ENCODE data around the gene DYNLT5.

Gene DYNLT5

GRCh38 chr1:66745451-66745850, 6.8 kb upstream of the DYNLT5 start:
- ATAC-seq (ENCODE audit: low read depth) = no peak

GRCh38 chr1:66747501-66747900, 4.8 kb upstream of the DYNLT5 start:
- ATAC-seq (ENCODE audit: low read depth) (peak; percentile 31; the same call in 1 of the 3 replicates), DNase-seq (ENCODE audit: low spot score) (no peak)
- peaks cover 4% of the 10 kb centered on the region for H3K4me1 ChIP-seq (ENCODE audit: insufficient read depth, poor library complexity, severe bottlenecking)
- no peaks in the 10 kb centered on the region for H3K27me3 ChIP-seq (ENCODE audit: insufficient read depth, poor library complexity, severe bottlenecking)
- no peak overlapping the region for H3K4me3 ChIP-seq (ENCODE audit: severe bottlenecking)
- H3K27ac ChIP-seq (ENCODE audit: poor library complexity, severe bottlenecking) = no peak overlapping the region
- no peaks in the 10 kb centered on the region for H3K9me3 ChIP-seq (ENCODE audit: severe bottlenecking)
- H3K36me3 ChIP-seq (ENCODE audit: low read depth) = no peaks in the 10 kb centered on the region
- no peak for TF ChIP-seq CTCF (IDR thresholded peaks at IDR 0.05; ENCODE audit: poor library complexity, severe bottlenecking)

More at GRCh38 chr1:66745451-66745850, 6.8 kb upstream of the DYNLT5 start:
- peaks cover 4% of the 10 kb centered on the region for H3K4me1 ChIP-seq (ENCODE audit: insufficient read depth, poor library complexity, severe bottlenecking)
- no peak overlapping the region for H3K4me3 ChIP-seq (ENCODE audit: severe bottlenecking)
- H3K27ac ChIP-seq (ENCODE audit: poor library complexity, severe bottlenecking) = no peak overlapping the region
- TF ChIP-seq CTCF (IDR thresholded peaks at IDR 0.05; ENCODE audit: poor library complexity, severe bottlenecking) = no peak
- no peaks in the 10 kb centered on the region for H3K9me3 ChIP-seq (ENCODE audit: severe bottlenecking)
- H3K36me3 ChIP-seq (ENCODE audit: low read depth) = no peaks in the 10 kb centered on the region
- no peak for DNase-seq (ENCODE audit: low spot score)
- no peaks in the 10 kb centered on the region for H3K27me3 ChIP-seq (ENCODE audit: insufficient read depth, poor library complexity, severe bottlenecking)

- H3K27ac ChIP-seq (ENCODE audit: poor library complexity, severe bottlenecking) = no peak overlapping the region
- no peaks in the 10 kb centered on the region for H3K36me3 ChIP-seq (ENCODE audit: low read depth)
- DNase-seq (ENCODE audit: low spot score) (no peak), ATAC-seq (ENCODE audit: low read depth) (no peak)
- H3K9me3 ChIP-seq (ENCODE audit: severe bottlenecking) = no peaks in the 10 kb centered on the region
- H3K4me3 ChIP-seq (ENCODE audit: severe bottlenecking) = no peak overlapping the region
- H3K27me3 ChIP-seq (ENCODE audit: insufficient read depth, poor library complexity, severe bottlenecking) = no peaks in the 10 kb centered on the region
- peaks cover under 1% of the 10 kb centered on the region for H3K4me1 ChIP-seq (ENCODE audit: insufficient read depth, poor library complexity, severe bottlenecking)
- no peak for TF ChIP-seq CTCF (IDR thresholded peaks at IDR 0.05; ENCODE audit: poor library complexity, severe bottlenecking)
These were observed 1.7 kb upstream of the DYNLT5 start for GRCh38 chr1:66750577-66750976.

GRCh38 chr1:66751160-66751559, 1.1 kb upstream of the DYNLT5 start:
- H3K27me3 ChIP-seq (ENCODE audit: insufficient read depth, poor library complexity, severe bottlenecking) = no peaks in the 10 kb centered on the region
- no peak overlapping the region for H3K4me3 ChIP-seq (ENCODE audit: severe bottlenecking)
- H3K4me1 ChIP-seq (ENCODE audit: insufficient read depth, poor library complexity, severe bottlenecking) = no peaks in the 10 kb centered on the region
- no peak overlapping the region for H3K27ac ChIP-seq (ENCODE audit: poor library complexity, severe bottlenecking)
- no peak for ATAC-seq (ENCODE audit: low read depth)
- H3K36me3 ChIP-seq (ENCODE audit: low read depth) = no peaks in the 10 kb centered on the region
- no peak for DNase-seq (ENCODE audit: low spot score)
- no peaks in the 10 kb centered on the region for H3K9me3 ChIP-seq (ENCODE audit: severe bottlenecking)
- no peak for TF ChIP-seq CTCF (IDR thresholded peaks at IDR 0.05; ENCODE audit: poor library complexity, severe bottlenecking)

GRCh38 chr1:66752671-66753371, 562 bp downstream of the DYNLT5 start:
- H3K9me3 ChIP-seq (ENCODE audit: severe bottlenecking) = no peaks in the 10 kb centered on the region
- TF ChIP-seq CTCF (IDR thresholded peaks at IDR 0.05; ENCODE audit: poor library complexity, severe bottlenecking) = no peak
- no peak overlapping the region for H3K27ac ChIP-seq (ENCODE audit: poor library complexity, severe bottlenecking)
- ATAC-seq (ENCODE audit: low read depth) (no peak), DNase-seq (ENCODE audit: low spot score) (no peak)
- no peaks in the 10 kb centered on the region for H3K36me3 ChIP-seq (ENCODE audit: low read depth)
- H3K27me3 ChIP-seq (ENCODE audit: insufficient read depth, poor library complexity, severe bottlenecking) = no peaks in the 10 kb centered on the region
- H3K4me1 ChIP-seq (ENCODE audit: insufficient read depth, poor library complexity, severe bottlenecking) = no peaks in the 10 kb centered on the region
- H3K4me3 ChIP-seq (ENCODE audit: severe bottlenecking) = no peak overlapping the region
